Uterus (tissue), 2 donors: ENCODE results near the gene CAPZB.

Experiments
- POLR2A ChIP-seq, 2 donors: fragments of 450-650 bp; IDR thresholded peaks; one replicate each; pipeline ENCODE4 v1.6.1; 2016; ENCODE audit warnings: antibody characterized with exemption in 2 of 2, mild to moderate bottlenecking in 1 of 2, moderate library complexity in 1 of 2
- TF ChIP-seq, protein P1 (sequence below), 4 experiments: fragments of 200-600 bp in 2 of 4; fragments of 450-650 bp in 2 of 4; sonication (generic) in 2 of 4; IDR thresholded peaks; one replicate each; pipeline ENCODE4 v1.5.1; 2016 to 2019; ENCODE audit warnings: antibody characterized with exemption in 4 of 4, mild to moderate bottlenecking in 2 of 4, moderate library complexity in 1 of 4

- TF ChIP-seq POLR2A (IDR thresholded peaks at IDR 0.05): no peak
- TF ChIP-seq, protein P1, sequence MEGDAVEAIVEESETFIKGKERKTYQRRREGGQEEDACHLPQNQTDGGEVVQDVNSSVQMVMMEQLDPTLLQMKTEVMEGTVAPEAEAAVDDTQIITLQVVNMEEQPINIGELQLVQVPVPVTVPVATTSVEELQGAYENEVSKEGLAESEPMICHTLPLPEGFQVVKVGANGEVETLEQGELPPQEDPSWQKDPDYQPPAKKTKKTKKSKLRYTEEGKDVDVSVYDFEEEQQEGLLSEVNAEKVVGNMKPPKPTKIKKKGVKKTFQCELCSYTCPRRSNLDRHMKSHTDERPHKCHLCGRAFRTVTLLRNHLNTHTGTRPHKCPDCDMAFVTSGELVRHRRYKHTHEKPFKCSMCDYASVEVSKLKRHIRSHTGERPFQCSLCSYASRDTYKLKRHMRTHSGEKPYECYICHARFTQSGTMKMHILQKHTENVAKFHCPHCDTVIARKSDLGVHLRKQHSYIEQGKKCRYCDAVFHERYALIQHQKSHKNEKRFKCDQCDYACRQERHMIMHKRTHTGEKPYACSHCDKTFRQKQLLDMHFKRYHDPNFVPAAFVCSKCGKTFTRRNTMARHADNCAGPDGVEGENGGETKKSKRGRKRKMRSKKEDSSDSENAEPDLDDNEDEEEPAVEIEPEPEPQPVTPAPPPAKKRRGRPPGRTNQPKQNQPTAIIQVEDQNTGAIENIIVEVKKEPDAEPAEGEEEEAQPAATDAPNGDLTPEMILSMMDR (IDR thresholded peaks at IDR 0.05): no peak
These were observed 168.0 kb downstream of the CAPZB start for GRCh38 chr1:19317126-19317910.
